Ramos (cell line): ENCODE measurements around the gene TMEM204.

ENCODE experiments used
- in situ Hi-C: fragments of 300-500 bp; cut with MboI; formaldehyde crosslinking; loops from one replicate; pipeline ENCODE4 v1.14.3; 2022; ENCODE audit warnings: low sequenced_read_pairs; ENCODE audit not compliant: unreplicated experiment

The TMEM204 gene

DNA sequence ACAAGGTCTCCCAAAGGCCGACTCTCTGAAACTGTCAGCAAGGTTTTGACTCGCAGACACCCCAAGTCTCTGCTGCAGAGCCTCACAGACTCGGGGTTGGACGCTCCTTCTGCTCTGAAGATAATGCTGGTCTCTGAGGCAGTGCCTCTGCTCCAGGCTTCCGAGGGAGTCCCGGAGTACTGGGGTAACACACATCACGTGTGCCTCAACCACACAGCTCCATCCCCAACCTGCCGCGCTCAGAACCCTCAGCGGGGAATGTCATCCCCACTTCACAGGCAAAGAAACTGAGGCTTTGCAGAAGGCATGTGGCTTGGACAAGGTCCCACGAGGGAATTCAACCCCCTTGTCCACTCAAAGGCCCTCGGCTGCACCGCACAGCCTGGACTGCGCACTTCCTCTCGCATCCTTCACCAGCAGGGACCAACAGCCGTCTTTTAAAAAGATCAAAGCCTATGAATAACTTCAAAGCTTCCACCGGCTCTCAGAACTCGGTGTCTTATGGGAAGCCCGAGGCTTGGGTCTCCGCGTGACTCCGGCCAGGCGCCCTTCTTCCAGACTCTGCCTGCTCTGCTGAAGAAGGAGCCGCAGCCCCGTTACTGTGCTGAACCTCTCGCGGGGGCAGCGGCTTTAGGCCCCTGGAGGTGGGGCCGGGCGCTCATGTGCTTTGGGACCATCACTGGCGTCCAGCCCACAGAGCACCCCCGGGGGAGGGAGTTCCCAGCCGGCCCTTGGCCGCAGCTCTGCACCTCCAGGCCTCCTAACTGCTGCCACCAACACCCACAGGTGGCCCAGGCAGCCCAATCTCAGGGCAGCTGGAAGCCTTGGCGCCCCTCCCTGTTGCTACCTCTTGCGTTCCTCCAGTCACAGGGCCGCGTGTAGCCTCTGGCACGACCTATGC lies 2.2 kb downstream of the TMEM204 start:
- in situ Hi-C loops, result no loop called here

DNA sequence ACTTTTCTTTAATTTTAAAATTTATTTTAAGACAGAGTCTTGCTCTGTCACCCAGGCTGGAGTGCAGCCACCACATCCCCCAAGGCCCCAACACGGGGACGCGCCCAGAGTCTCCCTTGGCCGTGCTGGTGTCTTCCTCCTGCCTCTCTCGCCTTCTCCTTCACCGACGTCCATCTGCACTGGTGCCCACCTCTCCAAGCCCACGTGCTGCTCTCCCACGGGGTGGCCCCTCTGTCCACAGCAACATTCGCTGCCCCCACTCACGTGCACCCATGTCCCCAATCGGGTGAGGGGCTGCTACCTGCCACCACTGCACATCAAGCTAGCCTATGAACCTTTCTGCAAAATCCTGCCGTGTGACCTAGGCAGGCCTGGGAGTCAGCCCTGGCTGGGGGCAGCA lies 3.1 kb downstream of the TMEM204 start:
- in situ Hi-C loops, result no loop called here

DNA sequence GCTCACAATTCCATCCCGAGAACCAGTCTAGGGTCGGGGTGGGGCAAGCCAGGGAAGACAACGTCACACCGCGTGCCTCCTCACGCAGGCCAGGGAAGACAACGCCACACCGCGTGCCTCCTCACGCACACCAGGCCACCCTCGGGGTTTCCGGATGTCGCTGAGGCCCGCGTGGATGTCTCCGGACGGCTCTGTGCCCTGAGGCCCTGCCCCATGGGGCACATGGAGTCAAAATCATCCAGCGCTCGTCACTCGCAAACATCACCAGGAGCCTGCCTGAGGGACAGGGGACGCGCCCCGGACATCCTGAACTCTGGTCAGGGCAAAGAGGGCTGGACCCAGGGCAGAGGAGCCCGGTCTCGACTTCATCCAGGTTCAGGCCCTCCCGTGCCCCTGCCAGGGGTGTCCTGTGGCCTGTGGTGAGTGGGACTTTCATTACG lies 3.7 kb downstream of the TMEM204 start:
- in situ Hi-C loops, result no loop called here

DNA sequence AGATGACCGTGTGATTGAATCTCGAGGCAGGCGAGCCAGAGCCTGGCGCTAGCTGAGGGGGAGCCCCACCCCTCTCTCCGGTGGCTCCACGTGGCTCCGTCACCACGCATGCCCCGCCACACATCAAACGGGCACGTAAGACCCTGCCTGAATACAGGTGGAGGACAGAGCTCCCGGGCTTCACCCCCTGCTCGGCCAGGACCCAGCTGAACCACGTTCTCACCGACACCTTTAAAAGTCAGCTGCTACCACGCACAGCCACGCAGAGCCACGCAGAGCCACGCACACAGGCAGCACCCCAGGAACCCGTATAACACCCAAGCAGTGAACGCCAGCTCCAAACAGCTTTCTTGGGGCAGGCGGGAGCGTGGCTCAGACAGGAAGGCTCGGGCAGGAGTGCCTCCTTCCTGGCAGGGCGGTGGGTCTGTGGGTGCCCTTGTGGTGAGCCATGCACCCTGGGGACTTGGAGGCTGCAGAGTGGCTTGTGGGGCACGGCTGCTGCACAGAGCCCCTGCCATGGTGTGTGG lies 4.4 kb downstream of the TMEM204 start:
- in situ Hi-C loops, result no loop called here

DNA sequence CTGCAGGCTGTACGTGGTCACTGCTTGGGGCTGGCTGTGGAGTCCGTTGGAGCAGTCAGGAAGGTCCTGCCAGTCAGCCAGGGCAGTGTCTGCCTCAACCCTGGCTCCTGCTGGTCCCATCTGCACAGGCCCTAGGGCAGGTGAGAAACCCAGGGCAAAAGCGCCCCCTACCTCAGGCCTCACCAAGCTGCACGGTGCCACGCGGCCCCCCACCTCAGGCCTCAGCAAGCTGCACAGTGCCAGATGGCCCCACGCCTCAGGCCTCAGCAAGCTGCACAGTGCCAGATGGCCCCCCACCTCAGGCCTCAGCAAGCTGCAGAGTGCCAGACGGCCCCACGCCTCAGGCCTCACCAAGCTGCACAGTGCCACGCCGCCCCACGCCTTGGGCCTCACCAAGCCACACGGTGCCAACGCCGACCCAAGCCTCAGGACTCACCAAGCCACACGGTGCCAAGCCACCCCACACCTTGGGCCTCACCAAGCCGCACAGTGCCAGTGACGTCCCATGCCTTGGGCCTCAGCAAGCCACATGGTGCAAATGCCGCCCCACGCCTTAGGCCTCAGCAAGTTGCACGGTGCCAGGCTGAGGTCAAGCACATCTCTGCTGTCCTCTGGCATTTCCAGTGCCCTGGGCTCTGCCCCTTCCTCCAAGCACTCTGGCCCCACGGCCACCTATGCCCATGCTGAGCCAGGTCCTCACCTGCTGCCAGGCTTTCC lies 5.5 kb downstream of the TMEM204 start:
- in situ Hi-C loops, result no loop called here

DNA sequence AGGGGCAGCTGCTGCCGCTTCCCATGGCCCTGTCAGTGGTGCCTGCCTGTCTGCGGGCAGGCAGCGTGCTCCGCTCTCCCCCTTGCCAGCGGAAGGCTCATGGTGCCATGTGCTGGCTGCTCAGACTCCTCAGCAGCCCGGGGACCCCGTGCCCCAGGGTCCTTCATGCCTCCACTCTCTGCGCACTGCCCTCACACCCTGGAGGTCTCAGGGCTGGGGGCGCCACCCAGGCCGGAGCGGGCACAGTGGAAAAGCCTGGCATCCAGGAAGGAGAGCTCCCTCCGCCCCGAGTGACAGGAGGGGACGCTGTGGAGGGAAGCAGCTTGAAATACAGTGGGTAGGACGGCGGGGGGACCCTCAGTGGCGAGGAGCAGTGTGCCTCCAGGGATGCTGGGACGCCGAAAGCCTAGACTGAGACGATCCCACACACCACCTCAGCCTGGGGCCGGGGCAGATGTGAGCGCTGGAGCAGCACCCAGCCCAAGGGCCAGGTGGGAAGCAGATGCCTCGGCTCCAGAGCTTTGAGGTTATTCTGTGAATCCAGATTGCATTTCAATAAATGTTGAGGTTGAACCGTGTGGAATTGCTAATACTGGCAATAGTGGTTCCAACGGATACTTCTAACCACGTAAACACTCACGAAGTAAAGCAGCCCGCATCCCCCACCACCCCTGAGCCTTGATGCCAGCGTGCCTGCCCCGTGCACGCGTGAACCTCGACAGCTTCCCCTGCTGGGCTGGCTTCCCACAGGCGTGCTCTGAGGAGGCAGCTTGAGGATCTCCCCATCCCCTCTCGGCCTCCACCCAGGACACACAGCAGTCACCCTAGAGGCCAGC lies 6.5 kb downstream of the TMEM204 start:
- in situ Hi-C loops, result no loop called here

DNA sequence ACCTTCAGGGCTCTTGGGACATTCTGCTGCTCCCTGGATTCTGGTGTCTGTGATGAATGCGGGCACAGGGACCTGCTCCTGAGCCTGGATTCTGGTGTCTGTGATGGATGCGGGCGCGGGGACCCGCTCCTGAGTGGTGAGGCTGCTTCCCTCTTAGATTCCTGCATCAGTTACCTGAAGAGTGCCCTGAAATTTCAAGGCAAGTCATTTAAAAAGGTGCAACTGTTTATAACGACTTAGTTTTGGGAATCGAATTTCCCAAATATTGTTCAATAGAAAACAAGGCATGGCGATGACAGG lies 7.0 kb downstream of the TMEM204 start:
- in situ Hi-C loops, result no loop called here

DNA sequence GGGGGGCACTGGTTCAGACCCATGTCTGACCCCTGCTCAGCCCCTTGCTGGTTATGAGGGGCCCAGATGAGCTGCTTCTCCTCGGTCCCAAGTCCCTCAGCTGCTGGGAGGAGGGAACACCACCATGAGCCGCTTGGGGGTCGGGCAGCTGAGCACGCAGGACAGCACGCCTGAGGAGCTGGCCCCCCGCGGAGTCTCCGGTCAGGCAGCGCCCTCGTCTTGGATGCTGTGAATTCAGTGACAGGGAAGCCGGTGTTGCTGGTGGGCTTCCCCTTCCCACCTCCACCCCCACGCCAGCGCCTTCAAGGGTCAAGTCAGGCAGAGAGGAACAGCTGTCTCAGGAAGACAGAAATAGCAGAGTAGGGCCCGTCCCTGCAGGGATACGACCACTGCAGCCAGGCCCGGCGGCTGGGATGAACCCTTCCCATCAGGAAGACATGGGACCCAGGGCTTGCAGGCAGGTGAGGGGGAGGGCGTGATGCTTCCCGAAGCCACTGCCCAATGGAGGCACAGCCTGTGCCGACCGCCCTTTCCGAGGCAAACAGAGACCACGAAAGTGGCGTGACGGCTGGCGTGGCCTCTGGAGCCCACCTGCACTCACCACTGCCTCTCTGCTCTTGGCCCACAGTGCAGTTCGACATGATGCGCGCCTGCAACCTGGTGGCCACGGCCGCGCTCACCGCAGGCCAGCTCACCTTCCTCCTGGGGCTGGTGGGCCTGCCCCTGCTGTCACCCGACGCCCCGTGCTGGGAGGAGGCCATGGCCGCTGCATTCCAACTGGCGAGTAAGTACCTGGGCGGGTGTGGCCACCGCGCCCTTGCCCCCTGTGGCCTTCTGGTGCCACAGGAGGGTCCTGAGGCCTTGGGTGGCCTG lies 8.1 kb downstream of the TMEM204 start:
- in situ Hi-C loops, result no loop called here

DNA sequence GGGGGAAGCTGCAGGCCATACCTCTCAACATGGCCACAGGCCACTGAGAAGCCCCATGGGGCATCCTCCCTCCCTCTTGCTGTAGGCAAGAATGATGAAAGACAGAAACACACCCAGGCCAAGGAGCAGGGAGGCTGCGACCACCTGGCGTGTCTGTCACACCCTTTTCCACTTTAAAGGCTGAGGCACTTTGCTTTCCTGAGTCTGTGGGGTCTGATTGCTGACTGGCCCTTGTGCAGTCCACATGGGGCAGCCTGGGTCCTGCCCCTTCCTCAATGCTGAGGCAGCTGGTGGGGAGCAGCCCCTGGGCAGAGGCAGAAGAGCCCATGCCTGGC lies 8.7 kb downstream of the TMEM204 start:
- in situ Hi-C loops, result no loop called here

DNA sequence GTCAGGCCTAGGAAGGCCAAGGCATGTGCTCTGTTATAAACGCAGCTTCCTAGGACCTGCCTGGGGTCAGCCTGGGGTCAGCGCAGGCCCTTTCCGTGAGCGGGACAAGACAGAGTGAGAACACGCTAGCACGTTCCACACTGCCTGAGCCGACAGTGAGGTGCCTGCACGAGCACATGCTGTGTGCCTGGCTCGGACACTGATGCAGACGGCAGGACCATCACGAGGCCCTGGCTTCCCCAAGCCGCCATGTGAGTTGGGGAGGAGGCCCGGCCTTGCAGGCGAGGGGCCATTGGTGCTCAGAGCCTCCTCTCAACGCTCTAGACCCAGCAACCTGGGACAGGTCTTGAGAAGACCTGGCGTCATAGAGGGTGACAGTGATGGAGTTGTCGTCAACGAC lies 9.1 kb downstream of the TMEM204 start:
- in situ Hi-C loops, result no loop called here

DNA sequence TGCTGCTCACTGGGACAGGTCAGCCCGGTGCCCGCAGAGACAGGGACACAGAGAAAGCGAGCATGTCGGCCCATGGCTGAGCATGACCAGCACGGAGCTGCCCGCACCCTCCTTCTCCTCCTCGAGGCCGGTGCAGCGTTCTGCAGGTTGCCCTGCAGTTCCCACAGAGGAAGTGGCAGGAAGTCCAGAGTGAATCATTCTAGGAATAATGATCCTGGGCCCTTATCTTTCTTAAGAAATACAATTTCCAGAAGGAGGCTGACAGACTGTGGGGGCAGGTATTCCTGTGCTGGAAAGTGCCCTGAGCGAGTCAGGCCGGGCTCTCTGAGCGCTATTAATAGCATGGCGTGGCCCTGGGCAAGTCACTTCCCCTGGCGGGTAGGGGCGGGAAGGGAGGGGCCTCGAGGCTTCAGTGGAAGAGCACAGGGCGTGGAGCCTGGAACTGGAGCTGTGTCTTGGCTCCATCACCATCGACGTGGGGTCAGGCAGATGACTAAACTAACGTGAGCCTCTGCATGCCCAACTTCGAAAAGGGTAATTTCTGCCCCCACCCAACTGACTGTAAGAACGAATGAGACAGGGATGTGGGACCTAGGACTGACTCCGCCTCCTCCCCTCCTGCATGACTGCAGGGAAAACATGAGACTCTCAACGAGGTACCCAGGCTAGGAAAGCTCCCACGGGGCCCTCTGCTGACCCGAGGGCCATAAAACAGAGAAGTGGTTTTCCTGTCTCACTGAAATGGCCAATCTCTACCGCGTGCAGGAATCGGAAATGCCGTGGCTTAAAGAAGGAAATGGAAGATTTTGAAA lies 9.8 kb downstream of the TMEM204 start:
- in situ Hi-C loops, result no loop called here

DNA sequence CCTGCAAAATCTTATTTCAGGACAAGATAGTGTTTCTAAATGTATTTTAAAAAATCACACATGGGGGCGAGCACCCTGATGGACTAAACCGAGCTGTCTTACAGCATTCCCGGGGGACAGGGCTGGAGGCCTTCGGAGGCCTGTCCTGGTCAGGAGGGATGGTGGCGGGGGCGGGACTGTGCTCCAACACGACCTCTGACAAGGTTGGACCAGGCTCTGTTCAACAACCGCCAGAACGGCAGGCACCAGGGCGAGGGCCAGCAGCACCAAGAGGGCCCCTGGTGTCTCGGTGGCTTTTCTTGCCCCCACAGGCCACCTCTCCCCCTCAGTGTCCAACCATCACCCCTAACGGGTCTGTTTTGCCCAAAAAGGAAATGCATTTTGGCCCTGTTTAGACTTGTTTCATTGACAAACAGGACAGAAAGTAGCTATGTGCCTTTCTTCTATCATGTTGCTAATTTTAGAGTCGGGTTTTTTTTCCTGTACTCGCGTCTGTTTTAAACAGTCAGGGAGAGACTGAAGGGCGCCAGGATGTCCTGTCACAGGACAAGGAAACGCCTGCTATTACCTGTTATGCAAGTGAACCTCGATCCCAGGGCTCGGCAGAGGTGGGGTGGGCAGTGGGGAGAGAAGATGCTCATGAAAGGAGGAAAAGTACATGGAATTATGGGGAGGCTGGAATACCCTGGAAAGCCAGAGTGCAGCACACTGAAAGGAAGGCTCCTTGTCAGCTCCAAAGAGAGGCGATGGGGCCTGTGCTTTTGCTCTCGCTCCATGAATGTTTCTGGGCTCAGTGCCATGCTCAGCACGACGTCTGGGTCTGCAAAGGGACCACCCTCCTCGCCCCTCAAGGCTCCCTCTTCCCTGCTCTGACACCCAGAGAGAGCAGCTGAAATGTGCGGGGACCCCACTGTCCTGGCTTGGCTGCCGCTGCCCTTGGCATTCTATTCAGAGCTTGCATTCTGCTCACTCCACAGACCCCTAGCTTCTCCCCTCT lies 11.9 kb downstream of the TMEM204 start:
- in situ Hi-C loops, result no loop called here

DNA sequence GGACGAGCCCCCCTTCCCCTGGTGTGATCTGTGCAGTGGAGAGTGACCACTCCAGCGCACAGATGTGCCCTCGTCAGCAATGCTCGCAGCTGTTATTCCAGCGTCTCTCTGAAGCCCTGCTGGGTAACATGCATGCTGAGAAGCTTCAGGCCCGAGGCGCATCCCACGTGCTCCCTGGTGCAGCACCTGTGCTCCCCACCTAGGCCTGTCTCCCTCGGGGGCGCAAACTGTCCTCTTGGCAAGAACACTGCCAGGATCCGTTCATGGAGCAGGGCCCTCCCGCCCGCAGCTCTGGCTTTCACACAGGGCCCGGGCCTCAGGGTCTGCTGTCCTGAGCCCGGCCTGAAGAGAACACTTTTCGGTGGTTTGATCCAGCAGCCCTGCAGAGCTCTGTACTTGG lies 13.0 kb downstream of the TMEM204 start:
- in situ Hi-C loops, result no loop called here

DNA sequence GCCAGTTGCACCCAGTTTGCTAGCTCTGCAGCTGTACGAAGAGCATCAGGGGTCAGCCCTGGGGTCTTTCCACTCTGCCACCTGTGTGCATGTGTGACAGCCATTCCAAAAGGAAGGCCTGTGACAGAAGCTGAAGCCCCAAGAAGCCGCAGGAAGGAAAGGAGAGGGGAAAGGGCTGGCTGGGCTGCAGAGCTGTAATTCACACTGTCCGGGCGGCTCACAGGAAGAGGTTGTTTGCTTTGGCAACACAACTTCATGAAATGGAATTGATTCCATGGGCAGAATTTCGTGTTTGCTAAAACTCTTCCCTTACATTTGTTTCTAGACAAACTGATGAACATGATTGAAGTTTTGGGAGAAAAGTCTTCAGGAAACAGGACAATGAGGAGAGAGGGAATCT lies 14.8 kb downstream of the TMEM204 start:
- in situ Hi-C loops, result no loop called here

DNA sequence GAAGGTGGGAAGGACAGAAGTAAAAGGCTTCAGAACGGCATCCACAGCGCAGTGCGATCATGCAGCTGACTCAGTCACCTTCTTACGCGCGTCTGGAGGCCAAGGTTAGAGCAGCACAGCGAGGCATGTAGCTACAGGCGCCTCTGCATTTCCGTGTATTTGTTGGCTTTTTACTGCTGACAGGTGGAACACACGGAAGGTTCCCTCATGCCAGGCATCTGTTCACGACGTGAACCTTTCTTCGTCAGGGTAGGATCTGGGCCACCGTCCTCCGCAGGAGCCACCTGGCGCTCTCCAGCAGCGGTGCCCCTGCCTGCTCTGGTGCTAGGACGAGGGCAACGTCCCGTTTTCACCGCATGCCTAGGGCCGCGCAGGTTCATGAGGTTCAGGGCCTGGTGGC lies 15.3 kb downstream of the TMEM204 start:
- in situ Hi-C loops, result no loop called here

DNA sequence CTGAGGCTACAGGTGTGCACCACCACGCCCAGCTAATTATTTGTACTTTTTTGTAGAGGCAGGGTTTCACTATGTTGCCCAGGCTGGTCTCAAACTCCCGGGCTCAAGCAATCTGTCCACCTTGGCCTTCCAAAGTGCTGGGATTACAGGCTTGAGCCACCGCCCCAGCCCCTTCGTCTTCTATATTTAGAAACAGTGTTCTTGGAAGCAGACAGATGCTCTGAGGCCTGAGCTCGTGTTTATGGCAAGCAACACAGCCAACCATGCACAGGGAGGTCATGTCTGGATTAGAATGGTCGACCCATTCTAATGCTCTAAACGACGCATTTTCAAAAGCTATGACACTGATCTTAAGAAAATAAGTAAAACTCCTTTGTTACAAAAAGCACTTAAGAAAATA lies 16.6 kb downstream of the TMEM204 start:
- in situ Hi-C loops, result no loop called here

DNA sequence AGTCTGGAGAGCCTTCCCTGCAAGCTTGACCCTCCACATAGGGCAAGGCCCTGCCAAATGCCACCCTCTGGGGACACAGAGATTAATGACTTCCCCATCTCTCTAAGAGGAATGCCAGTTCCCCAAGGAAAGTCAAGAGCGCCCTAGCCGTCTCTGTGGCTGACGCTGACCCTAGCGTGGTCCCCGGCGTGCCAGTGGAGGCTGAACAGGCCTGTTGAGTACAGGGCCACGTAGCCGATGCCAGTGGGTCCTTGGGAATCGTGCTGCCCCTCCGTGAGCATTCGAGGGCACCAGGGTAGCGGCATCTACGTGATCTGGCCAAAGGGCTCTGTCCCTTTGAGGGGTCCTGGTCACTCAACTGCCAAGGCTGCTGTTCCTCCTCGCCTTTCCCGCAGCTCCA lies 17.2 kb downstream of the TMEM204 start:
- in situ Hi-C loops, result no loop called here

DNA sequence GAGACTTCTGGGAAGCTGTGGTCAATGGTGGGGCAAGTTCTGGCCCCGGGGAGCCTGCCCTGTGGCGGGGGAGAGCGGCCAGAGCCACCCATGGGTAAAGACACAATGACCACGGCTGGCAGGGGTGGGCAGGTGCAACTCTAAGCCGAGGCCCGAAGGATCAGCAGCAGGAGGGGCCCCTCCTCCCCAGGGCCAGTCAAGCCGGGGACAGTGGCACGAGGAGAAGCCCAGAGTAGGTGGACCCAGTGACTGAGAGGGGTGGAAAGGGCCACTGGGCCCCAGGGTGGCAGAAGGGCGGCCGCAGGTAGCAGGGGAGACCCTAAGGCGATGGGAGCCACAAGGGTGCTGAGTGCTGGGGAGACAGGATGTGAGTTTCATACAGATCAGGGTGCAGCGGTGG lies 17.7 kb downstream of the TMEM204 start:
- in situ Hi-C loops, result no loop called here
